Measurements from ENCODE around the gene ATP8A2. TPM values are rescaled to one million over a fixed set of nuclear protein-coding genes. Genes with fewer than 3 reads are reported as not detected.

ATP8A2 gene
- total RNA-seq, 1 donor from 2014 or later = 4.2 TPM

DNA sequence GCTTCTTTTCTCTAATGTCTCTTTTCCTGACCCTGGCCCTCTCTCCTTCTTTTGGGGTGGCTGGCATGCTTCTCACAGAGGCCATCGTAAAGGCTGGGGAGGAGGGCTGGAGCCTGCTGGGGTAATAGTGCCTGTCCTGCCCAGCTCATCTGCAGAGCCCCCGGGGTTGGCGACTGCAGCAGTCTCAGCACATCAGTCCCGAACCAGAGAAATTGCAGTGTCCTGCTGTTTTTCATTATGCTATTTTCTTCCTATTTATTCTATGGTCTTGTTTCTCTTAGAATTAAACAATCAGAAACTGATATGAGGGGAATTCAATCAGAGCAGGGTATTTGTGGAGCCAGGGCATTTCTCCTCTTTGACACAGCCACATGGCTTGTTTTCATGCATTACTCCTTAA, 513.6 kb downstream of the ATP8A2 start:
- Mint-ChIP-seq H3K27ac (no peak overlapping the region), H3K4me3 (no peak overlapping the region), H3K9me3 (no peaks in the 10 kb centered on the region), H3K27me3 (ENCODE audit: insufficient read depth, low read depth) (peaks cover 9% of the 10 kb centered on the region), H3K4me1 (peaks cover 42% of the 10 kb centered on the region), H3K36me3 (no peaks in the 10 kb centered on the region)
- Histone ChIP-seq H3K4me3 (no peak overlapping the region), H3K4me1 (peaks cover 41% of the 10 kb centered on the region), H3K9ac (no peak overlapping the region), H2AFZ (replicated peaks) (no peak overlapping the region), H3K27ac (no peak overlapping the region), H3K79me2 (ENCODE audit: low read depth) (no peaks in the 10 kb centered on the region), H3K36me3 (no peaks in the 10 kb centered on the region), H3F3A (ENCODE audit: low read depth) (peaks cover 26% of the 10 kb centered on the region), H4K20me1 (ENCODE audit: low read depth) (no peaks in the 10 kb centered on the region), H3K27me3 (no peaks in the 10 kb centered on the region), H3K9me3 (ENCODE audit: low read depth) (no peaks in the 10 kb centered on the region), H3K4me2 (no peak overlapping the region)
- no peak for DNase-seq (ENCODE audit: low spot score)
- TF ChIP-seq, protein P1, sequence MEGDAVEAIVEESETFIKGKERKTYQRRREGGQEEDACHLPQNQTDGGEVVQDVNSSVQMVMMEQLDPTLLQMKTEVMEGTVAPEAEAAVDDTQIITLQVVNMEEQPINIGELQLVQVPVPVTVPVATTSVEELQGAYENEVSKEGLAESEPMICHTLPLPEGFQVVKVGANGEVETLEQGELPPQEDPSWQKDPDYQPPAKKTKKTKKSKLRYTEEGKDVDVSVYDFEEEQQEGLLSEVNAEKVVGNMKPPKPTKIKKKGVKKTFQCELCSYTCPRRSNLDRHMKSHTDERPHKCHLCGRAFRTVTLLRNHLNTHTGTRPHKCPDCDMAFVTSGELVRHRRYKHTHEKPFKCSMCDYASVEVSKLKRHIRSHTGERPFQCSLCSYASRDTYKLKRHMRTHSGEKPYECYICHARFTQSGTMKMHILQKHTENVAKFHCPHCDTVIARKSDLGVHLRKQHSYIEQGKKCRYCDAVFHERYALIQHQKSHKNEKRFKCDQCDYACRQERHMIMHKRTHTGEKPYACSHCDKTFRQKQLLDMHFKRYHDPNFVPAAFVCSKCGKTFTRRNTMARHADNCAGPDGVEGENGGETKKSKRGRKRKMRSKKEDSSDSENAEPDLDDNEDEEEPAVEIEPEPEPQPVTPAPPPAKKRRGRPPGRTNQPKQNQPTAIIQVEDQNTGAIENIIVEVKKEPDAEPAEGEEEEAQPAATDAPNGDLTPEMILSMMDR (IDR thresholded peaks at IDR 0.05) = no peak
- TF ChIP-seq EZH2 (IDR thresholded peaks at IDR 0.05) (no peak), EZH2phosphoT487 (IDR thresholded peaks at IDR 0.05) (no peak)

DNA sequence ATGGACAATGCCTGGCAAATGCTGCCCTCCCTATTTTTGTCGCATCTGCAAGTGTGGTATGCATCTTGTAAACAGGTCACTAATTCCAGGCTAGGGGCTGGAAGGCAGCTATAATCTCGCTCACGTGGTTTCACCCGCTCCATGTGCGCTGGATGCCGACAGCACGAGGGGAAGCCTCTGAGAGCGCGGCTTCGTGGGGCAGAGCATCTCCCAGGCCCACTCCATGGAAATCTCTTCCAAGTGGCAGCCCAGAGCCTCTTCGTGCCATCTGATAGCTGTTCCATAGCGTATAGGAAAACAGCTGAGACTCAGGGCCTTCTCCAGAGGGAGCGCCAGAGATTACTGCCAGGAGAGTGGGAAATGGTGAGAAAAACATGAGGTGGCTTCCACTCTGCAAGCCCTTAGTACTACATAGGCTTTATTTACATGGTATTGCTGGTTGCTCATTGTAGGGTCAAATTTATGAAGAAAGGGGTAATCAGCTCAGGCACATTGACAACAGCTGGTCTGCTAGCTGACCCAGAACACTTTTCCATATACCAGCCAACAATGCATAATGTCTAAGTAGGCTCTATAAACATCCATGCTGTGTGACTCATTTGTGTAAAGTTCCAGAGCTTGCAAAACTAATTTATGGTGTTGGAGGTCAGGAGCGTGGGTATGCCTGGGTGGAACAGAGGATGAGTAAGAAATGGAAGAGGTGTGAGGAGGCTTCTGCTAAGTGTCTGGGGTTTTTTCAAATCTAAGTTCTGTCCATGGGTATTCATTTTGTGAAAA, 514.9 kb downstream of the ATP8A2 start:
- Mint-ChIP-seq H3K4me3 (no peak overlapping the region), H3K36me3 (no peaks in the 10 kb centered on the region), H3K27me3 (ENCODE audit: insufficient read depth, low read depth) (peaks cover 9% of the 10 kb centered on the region), H3K9me3 (no peaks in the 10 kb centered on the region), H3K4me1 (peaks cover 36% of the 10 kb centered on the region), H3K27ac (no peak overlapping the region)
- Histone ChIP-seq H3F3A (ENCODE audit: low read depth) (peaks cover 18% of the 10 kb centered on the region), H3K79me2 (ENCODE audit: low read depth) (no peaks in the 10 kb centered on the region), H4K20me1 (ENCODE audit: low read depth) (no peaks in the 10 kb centered on the region), H3K4me1 (peaks cover 29% of the 10 kb centered on the region), H3K36me3 (no peaks in the 10 kb centered on the region), H3K27me3 (no peaks in the 10 kb centered on the region), H3K9ac (no peak overlapping the region), H3K4me2 (no peak overlapping the region), H3K4me3 (no peak overlapping the region), H3K27ac (no peak overlapping the region), H3K9me3 (ENCODE audit: low read depth) (no peaks in the 10 kb centered on the region), H2AFZ (replicated peaks) (no peak overlapping the region)
- no peak for TF ChIP-seq EZH2phosphoT487 (IDR thresholded peaks at IDR 0.05)
- TF ChIP-seq, protein P1 (IDR thresholded peaks at IDR 0.05) = no peak
- no peak for TF ChIP-seq EZH2 (IDR thresholded peaks at IDR 0.05)
- DNase-seq (ENCODE audit: low spot score) = no peak

DNA sequence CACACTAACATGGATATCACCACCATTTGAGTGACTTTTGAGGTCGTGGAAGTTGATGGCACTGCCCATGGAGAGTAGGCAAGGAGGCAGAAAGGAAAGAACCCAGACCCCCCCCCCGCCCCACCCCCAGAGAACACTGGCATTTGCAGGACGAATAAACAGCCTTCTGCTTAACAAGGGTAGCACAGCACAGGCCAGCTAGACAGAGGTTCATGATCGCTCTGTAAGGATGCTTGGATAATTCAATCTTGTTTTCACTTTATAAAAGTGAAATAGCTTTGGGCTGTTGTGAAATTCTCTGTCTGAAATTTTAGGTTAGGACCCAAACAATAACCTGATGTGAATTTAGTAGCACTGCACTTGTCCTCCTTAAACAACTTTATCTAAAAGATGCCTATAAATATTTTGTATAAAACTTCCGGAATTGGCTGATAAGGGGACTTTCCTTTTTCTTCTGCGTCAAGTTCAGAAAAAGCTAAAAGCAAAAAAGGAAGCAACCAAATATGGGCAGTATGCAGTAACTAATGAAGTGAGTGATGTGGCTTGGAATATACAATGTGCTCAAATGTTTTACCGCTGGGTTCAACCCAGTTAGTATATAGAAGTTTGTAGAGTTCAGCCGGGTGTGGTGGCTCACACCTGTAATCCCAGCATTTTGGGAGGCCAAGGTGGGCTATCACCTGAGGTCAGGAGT, 516.3 kb downstream of the ATP8A2 start:
- TF ChIP-seq, protein P1 (IDR thresholded peaks at IDR 0.05) = no peak
- TF ChIP-seq EZH2phosphoT487 (IDR thresholded peaks at IDR 0.05) (no peak), EZH2 (IDR thresholded peaks at IDR 0.05) (no peak)
- peaks cover 3% of the 10 kb centered on the region for H3F3A ChIP-seq (ENCODE audit: low read depth)
- no peaks in the 10 kb centered on the region for H3K9me3 ChIP-seq (ENCODE audit: low read depth)
- no peak for DNase-seq (ENCODE audit: low spot score)
- H3K4me2 ChIP-seq = no peak overlapping the region
- no peaks in the 10 kb centered on the region for H3K79me2 ChIP-seq (ENCODE audit: low read depth)
- no peaks in the 10 kb centered on the region for H4K20me1 ChIP-seq (ENCODE audit: low read depth)
- no peak overlapping the region for H2AFZ ChIP-seq (replicated peaks)
- H3K9ac ChIP-seq = no peak overlapping the region
- no peaks in the 10 kb centered on the region for H3K27me3 ChIP-seq
- Mint-ChIP-seq H3K4me1 (peaks cover 21% of the 10 kb centered on the region), H3K4me3 (no peak overlapping the region), H3K27me3 (ENCODE audit: insufficient read depth, low read depth) (peaks cover 12% of the 10 kb centered on the region), H3K36me3 (no peaks in the 10 kb centered on the region), H3K27ac (no peak overlapping the region), H3K9me3 (no peaks in the 10 kb centered on the region)
- no peak overlapping the region for H3K4me3 ChIP-seq
- H3K4me1 ChIP-seq = peaks cover 16% of the 10 kb centered on the region
- no peaks in the 10 kb centered on the region for H3K36me3 ChIP-seq
- H3K27ac ChIP-seq = no peak overlapping the region

All from neural progenitor cell (in vitro differentiated cells).